HG03342 (cell line): ENCODE data around the gene PDE11A.
"Not testable (repeated sequence)": the region's sequence is repeated elsewhere in the genome, so short reads cannot be mapped to it uniquely, and the experiment has no call there.

ENCODE experiments used
- ATAC-seq: cut with Tn5 transposase; IDR thresholded peaks from one replicate; pipeline ENCODE4 v1.9.1; 2021; ENCODE audit warnings: mild to moderate bottlenecking, moderate library complexity; ENCODE audit not compliant: unreplicated experiment

PDE11A gene

DNA sequence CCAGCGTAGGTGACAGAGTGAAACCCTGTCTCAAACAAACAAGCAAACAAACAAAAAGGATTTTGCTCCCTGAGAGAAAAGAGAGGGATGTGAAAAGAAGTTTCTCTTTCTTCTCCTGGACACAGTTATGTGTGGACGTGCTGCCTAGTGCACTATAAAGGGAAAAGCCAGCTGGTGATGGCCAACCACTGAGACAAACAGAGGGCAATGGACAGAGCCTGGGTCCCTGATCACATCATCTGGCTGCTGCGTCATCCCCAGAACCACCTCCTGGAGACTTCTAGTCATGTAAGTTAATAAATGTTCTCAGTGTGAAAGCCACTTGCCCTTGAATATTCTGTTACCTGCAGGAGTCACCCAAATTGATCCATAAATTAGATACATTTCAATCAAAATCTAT lies 184.9 kb downstream of the PDE11A start:
- no peak for ATAC-seq

- ATAC-seq: no peak
These were observed 185.8 kb downstream of the PDE11A start for GRCh38 chr2:177886824-177887223.

- no peak for ATAC-seq
These were observed 186.6 kb downstream of the PDE11A start for GRCh38 chr2:177885828-177886466.

- ATAC-seq: no peak
These were observed 189.4 kb downstream of the PDE11A start for GRCh38 chr2:177883177-177883576.

GRCh38 chr2:177882501-177882900 lies 190.1 kb downstream of the PDE11A start:
- no peak for ATAC-seq

DNA sequence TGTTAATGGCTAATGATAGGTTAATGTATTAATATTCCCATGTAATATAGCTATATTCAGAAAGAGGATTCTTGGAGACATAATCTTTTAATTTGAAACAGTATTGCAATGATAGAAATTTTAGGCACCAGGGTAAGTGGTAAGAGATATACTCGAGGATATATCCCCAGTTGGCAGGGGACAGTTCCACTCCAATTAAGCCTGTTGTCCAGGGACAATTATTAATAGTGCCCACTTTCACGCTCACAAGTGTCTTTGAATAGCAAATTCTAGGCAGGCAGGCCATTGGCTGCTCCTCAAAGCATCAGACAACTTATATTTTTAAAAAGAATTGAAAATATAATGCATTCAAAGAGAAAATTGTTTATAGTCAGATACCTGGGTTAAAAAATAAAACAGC lies 190.7 kb downstream of the PDE11A start:
- no peak for ATAC-seq

- ATAC-seq: no peak
These were observed 191.4 kb downstream of the PDE11A start for GRCh38 chr2:177881008-177881747.

DNA sequence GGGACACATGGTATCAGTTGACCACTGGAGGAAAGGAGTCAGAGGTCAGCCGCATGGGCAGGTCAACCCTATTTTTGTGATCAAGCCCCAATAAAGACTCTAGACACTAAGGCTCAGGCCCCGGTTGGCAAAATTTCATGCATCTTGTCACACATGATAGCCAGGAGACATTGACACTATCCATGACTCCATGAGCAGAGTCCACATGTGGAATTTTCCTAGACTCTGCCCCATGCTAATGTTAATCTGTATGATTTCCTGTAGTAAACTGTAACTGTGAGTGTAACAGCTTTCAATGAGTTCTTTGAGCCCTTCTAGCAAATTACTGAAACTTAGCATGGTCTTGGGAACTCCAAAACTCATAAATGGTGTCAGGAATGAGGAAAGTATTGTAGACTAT lies 192.3 kb downstream of the PDE11A start:
- ATAC-seq: no peak

DNA sequence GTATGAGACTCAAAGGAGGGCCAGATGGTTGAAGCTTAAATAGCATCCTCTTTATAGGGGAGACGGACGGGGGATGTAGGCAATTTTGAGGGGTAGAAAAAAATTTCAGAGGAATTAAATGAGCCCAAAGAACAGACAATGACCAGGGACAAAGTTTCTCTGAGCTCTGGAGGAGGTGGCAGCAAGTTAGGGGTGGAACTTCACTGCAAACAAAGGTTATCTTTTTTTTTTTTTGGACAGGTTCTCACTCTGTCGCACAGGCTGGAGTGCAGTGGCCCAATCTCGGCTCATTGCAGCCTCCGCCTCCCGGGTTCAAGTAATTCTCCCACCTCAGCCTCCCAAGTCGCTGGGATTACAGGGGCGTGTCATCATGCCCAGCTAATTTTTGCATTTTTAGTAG lies 195.6 kb downstream of the PDE11A start:
- ATAC-seq: no peak

- ATAC-seq: no peak
These were observed 197.9 kb downstream of the PDE11A start for GRCh38 chr2:177874686-177875085.

GRCh38 chr2:177873915-177874314 lies 198.7 kb downstream of the PDE11A start:
- no peak for ATAC-seq

DNA sequence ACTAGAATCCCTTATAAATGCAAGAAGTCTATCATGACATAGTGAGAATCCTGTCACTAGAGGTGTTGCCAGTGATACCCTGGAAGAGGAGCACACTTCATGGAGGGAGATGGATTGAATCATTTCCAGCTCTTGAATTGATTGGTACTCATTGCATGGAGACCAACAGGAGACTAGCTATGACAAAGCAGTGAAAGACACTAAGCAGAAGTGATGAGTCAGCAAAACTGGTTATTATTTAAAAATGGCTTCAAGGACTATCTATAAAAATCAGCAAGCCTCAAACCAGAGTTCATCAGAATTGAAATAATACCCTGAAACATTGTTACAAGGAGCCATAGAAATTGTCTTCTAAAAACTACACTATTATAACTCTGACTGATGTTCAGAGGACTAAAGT lies 200.3 kb downstream of the PDE11A start:
- ATAC-seq: no peak

DNA sequence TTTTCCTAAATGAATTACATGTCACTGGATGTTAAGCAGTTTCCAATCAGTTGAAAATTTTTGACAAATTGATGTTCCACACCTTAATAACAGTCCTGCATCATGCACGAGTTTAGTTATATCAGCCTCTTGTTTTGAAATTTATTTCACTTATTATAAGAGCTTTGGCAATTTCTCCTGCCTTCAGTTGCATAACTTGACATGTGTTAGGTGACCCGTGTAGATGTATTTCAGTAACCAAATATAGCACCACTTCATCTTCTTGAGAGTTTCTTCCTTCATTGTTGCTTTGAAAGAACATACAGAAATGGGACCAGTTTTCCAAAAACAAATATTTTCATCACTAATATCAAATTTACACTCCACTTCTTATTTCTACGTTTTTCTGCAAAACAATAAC lies 202.7 kb downstream of the PDE11A start:
- ATAC-seq: no peak

- ATAC-seq: no peak
These were observed 203.4 kb downstream of the PDE11A start for GRCh38 chr2:177869209-177869608.

DNA sequence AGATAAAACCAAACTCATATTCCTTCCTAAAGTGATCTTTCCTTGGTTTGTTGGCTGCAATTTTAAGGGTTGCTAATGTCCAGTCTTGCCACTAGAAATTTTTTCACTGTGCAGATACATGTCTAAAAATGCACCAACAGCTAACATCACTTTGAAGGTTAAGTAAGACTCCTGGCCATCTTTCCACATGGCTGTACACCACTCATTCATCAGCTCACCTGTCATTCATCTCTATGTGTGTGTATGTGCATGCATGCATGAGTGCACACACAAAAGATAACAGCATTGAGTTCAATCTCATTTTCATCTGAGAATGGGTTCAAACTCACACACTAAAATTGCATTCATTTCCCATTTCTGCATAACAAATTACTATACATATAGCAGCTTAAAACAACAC lies 203.8 kb downstream of the PDE11A start:
- ATAC-seq: no peak

GRCh38 chr2:177857538-177857937 lies 215.0 kb downstream of the PDE11A start:
- ATAC-seq: no peak

DNA sequence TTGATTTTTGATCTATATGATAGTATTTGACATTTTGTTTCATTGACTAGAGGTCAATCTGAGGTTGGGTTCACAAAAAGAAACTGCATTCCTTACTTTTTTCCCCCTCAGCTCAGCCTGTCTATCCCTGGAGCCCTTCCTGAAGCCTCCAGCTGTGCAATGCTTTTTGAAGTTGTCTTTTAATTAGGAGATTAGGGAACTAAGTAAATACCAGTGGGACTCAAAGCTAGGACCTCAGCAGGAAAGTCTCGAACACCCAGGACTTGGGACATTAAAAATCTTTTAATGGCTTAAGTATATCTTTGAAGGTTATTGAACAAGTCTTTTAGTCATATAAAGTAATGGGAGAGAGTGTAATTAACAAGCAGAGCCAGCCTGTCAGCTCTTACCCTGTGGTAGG lies 220.2 kb downstream of the PDE11A start:
- no peak for ATAC-seq

DNA sequence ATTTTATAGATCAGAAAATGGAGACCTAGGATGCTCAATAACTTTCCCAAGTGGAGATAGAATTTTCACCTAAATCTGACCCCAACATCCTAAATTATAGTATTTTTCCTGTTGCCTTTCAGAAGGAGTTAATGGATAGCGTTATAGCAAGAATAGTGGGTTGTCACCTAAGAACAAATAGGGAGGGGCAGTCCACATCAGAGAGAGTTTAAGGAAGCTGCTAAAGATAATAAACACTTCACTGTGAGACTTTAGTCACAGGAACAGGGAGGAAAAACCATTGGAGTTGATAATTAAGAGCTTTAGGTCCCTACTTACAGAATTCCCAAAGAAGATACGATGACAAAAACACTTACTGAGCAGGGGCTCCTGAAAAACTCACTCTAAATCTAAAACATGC lies 229.4 kb downstream of the PDE11A start:
- no peak for ATAC-seq

- ATAC-seq: no peak
These were observed 230.3 kb downstream of the PDE11A start for GRCh38 chr2:177842243-177842642.

- ATAC-seq: not testable (repeated sequence)
These were observed 237.0 kb downstream of the PDE11A start for GRCh38 chr2:177835418-177836204.

- ATAC-seq: no peak
These were observed 239.8 kb downstream of the PDE11A start for GRCh38 chr2:177832611-177833433.
